ENCODE data around the gene PTPRM.

PTPRM gene

GRCh38 chr18:8140841-8141501 lies 573.9 kb downstream of the PTPRM start:
- TF ChIP-seq CSRNP3 (CRISPR knock-in tag; IDR thresholded peaks at IDR 0.05) (no peak), TCF4 (CRISPR knock-in tag; IDR thresholded peaks at IDR 0.05; ENCODE audit: borderline replicate concordance) (no peak), ZFP30 (CRISPR knock-in tag; IDR thresholded peaks at IDR 0.05) (no peak), PATZ1 (CRISPR knock-in tag; IDR thresholded peaks at IDR 0.05; ENCODE audit: borderline replicate concordance) (no peak), ZNF565 (CRISPR knock-in tag; conservative IDR thresholded peaks at IDR 0.05; ENCODE audit: low read depth) (no peak), ZFP3 (CRISPR knock-in tag; IDR thresholded peaks at IDR 0.05) (no peak), ISL1 (CRISPR knock-in tag; IDR thresholded peaks at IDR 0.05) (no peak)
- ATAC-seq, result no peak

DNA sequence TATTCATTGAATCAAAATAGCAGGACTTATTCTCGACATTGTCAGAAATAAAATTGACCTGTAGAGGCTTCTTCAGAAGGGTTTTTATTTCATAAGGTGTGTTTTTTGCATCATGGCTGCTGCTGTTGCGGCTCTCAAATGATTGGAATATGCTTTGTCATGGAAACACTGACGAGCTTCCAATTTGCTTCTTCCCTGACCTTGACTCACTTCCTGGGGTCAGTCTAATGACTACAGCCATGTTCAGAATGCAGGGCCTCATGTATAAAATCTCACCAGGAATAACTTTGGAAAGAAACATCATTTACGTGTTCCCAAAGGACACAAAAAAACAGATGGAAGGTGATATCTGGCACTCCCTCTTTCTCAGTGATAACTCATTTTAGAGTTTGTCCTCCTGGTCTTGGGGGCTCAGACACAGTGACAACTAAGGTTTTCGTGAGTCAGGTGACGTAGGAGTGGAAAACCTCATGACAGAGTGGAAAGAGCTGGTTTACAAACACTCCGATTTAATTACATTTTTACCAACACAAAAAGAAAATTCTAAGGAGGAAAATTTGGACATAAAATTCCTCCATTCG lies 575.1 kb downstream of the PTPRM start:
- no peak for ATAC-seq
- no peak for TF ChIP-seq OSR1 (CRISPR knock-in tag; IDR thresholded peaks at IDR 0.05)

GRCh38 chr18:8142932-8143331 lies 575.8 kb downstream of the PTPRM start:
- TF ChIP-seq ARNTL (CRISPR knock-in tag; IDR thresholded peaks at IDR 0.05; ENCODE audit: borderline replicate concordance, low read depth), result no peak
- no peak for TF ChIP-seq PPARA (CRISPR knock-in tag; IDR thresholded peaks at IDR 0.05; ENCODE audit: borderline replicate concordance)
- peak; percentile 86 for TF ChIP-seq TCF4 (CRISPR knock-in tag; IDR thresholded peaks at IDR 0.05; ENCODE audit: borderline replicate concordance)
- ATAC-seq, result no peak

- ATAC-seq, result no peak
- TF ChIP-seq, protein P1, sequence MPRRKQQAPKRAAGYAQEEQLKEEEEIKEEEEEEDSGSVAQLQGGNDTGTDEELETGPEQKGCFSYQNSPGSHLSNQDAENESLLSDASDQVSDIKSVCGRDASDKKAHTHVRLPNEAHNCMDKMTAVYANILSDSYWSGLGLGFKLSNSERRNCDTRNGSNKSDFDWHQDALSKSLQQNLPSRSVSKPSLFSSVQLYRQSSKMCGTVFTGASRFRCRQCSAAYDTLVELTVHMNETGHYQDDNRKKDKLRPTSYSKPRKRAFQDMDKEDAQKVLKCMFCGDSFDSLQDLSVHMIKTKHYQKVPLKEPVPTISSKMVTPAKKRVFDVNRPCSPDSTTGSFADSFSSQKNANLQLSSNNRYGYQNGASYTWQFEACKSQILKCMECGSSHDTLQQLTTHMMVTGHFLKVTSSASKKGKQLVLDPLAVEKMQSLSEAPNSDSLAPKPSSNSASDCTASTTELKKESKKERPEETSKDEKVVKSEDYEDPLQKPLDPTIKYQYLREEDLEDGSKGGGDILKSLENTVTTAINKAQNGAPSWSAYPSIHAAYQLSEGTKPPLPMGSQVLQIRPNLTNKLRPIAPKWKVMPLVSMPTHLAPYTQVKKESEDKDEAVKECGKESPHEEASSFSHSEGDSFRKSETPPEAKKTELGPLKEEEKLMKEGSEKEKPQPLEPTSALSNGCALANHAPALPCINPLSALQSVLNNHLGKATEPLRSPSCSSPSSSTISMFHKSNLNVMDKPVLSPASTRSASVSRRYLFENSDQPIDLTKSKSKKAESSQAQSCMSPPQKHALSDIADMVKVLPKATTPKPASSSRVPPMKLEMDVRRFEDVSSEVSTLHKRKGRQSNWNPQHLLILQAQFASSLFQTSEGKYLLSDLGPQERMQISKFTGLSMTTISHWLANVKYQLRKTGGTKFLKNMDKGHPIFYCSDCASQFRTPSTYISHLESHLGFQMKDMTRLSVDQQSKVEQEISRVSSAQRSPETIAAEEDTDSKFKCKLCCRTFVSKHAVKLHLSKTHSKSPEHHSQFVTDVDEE (CRISPR knock-in tag; IDR thresholded peaks at IDR 0.05), result no peak
- no peak for TF ChIP-seq BACH2 (CRISPR knock-in tag; IDR thresholded peaks at IDR 0.05; ENCODE audit: borderline replicate concordance)
- no peak for TF ChIP-seq ZNF565 (CRISPR knock-in tag; conservative IDR thresholded peaks at IDR 0.05; ENCODE audit: low read depth)
- no peak for TF ChIP-seq ESRRG (CRISPR knock-in tag; IDR thresholded peaks at IDR 0.05)
- no peak for TF ChIP-seq CSDC2 (CRISPR knock-in tag; IDR thresholded peaks at IDR 0.05)
- TF ChIP-seq TCF4 (CRISPR knock-in tag; IDR thresholded peaks at IDR 0.05; ENCODE audit: borderline replicate concordance), result no peak
- TF ChIP-seq PPARA (CRISPR knock-in tag; IDR thresholded peaks at IDR 0.05; ENCODE audit: borderline replicate concordance), result no peak
- TF ChIP-seq TOX (CRISPR knock-in tag; IDR thresholded peaks at IDR 0.05; ENCODE audit: borderline replicate concordance), result no peak
- TF ChIP-seq ZC3H10 (CRISPR knock-in tag; IDR thresholded peaks at IDR 0.05), result no peak
- TF ChIP-seq ISL1 (CRISPR knock-in tag; IDR thresholded peaks at IDR 0.05), result no peak
- TF ChIP-seq POU6F1 (CRISPR knock-in tag; IDR thresholded peaks at IDR 0.05; ENCODE audit: borderline replicate concordance, low read depth), result no peak
- no peak for TF ChIP-seq OSR1 (CRISPR knock-in tag; IDR thresholded peaks at IDR 0.05)
- no peak for TF ChIP-seq CREB5 (CRISPR knock-in tag; IDR thresholded peaks at IDR 0.05; ENCODE audit: low read depth)
- TF ChIP-seq ZNF8 (CRISPR knock-in tag; IDR thresholded peaks at IDR 0.05), result no peak
- TF ChIP-seq PATZ1 (CRISPR knock-in tag; IDR thresholded peaks at IDR 0.05; ENCODE audit: borderline replicate concordance), result no peak
Observed at GRCh38 chr18:8151181-8151580, 584.1 kb downstream of the PTPRM start.

Measured in SK-N-SH treated with all-trans-retinoic acid at 6 μM for 48 hours (cell line).